Bronchial epithelial cell (primary cell): ENCODE results near the gene IL21R. TPM values are rescaled to one million over a fixed set of nuclear protein-coding genes. Genes with fewer than 3 reads are reported as not detected.
A peak's percentile ranks its signal among the peaks of the same experiment; 100 is the strongest.

ENCODE experiments used
- DNase-seq: peaks from one replicate; pipeline ENCODE4 v3.0.0-alpha.2; 2010; ENCODE audit warnings: low read depth
- FAIRE-seq: peaks from 2 replicates; lab custom pipeline; 2011; peaks lifted over from hg19 to GRCh38; lab: Jason Lieb, UNC
- H3K27me3 ChIP-seq: 2 replicates; pipeline ENCODE4 v1.5.1; 2011; ENCODE audit warnings: low read length; ENCODE audit not compliant: control insufficient read depth, insufficient read depth
- H3K36me3 ChIP-seq: 2 replicates; pipeline ENCODE4 v1.5.1; 2011; ENCODE audit warnings: low read length; ENCODE audit not compliant: control insufficient read depth, insufficient read depth
- H3K4me3 ChIP-seq: 2 replicates; pipeline ENCODE4 v1.5.1; 2011; ENCODE audit warnings: mild to moderate bottlenecking, low read depth, low read length, control low read depth
- CTCF ChIP-seq: IDR thresholded peaks from 2 replicates; pipeline ENCODE4 v1.5.1; 2011; ENCODE audit warnings: mild to moderate bottlenecking, moderate library complexity, low read length, control low read depth, inconsistent platforms; ENCODE audit not compliant: insufficient read depth, severe bottlenecking
- total RNA-seq: library from RNA; depleted of rRNA; stranded (reverse); fragments of >200 nt; gene quantifications from 2 replicates; pipeline ENCODE4 v1.2.1, GENCODE V29; 2014

Gene IL21R
- total RNA-seq, 1 donor from 2014 or later: not detected

- Histone ChIP-seq H3K27me3 (no peaks in the 10 kb centered on the region), H3K36me3 (no peaks in the 10 kb centered on the region), H3K4me3 (no peak overlapping the region)
- TF ChIP-seq CTCF: no peak
- FAIRE-seq (no peak), DNase-seq (no peak)
Measured at GRCh38 chr16:27436921-27437650, 35.1 kb downstream of the IL21R start.

GRCh38 chr16:27437946-27438345 is 36.0 kb downstream of the IL21R start:
- no peak for FAIRE-seq

GRCh38 chr16:27439271-27440018 is 37.5 kb downstream of the IL21R start:
- DNase-seq (no peak), FAIRE-seq (peak; percentile 82)
- Histone ChIP-seq H3K36me3 (no peaks in the 10 kb centered on the region), H3K27me3 (no peaks in the 10 kb centered on the region), H3K4me3 (no peak overlapping the region)
- no peak for TF ChIP-seq CTCF

More at GRCh38 chr16:27437946-27438345, 36.0 kb downstream of the IL21R start:
- no peaks in the 10 kb centered on the region for H3K27me3 ChIP-seq
- no peak overlapping the region for H3K4me3 ChIP-seq
- DNase-seq: no peak
- no peak for TF ChIP-seq CTCF
- H3K36me3 ChIP-seq: no peaks in the 10 kb centered on the region

GRCh38 chr16:27441276-27441675 is 39.3 kb downstream of the IL21R start:
- Histone ChIP-seq H3K4me3 (no peak overlapping the region), H3K36me3 (no peaks in the 10 kb centered on the region), H3K27me3 (no peaks in the 10 kb centered on the region)
- no peak for FAIRE-seq
- no peak for DNase-seq
- no peak for TF ChIP-seq CTCF

GRCh38 chr16:27441998-27442397 is 40.0 kb downstream of the IL21R start:
- TF ChIP-seq CTCF: no peak
- FAIRE-seq: no peak
- Histone ChIP-seq H3K27me3 (no peaks in the 10 kb centered on the region), H3K4me3 (no peak overlapping the region), H3K36me3 (no peaks in the 10 kb centered on the region)
- no peak for DNase-seq
